SK-N-SH (cell line): ENCODE measurements around the gene SF3B6.

Source experiments
- CTCF ChIP-seq: fragments of 200-600 bp; sonication (generic); IDR thresholded peaks from 2 replicates; pipeline ENCODE4 v1.6.1; 2017; ENCODE audit warnings: antibody characterized with exemption, mild to moderate bottlenecking, moderate library complexity
- EP300 ChIP-seq, 2 experiments: IDR thresholded peaks; 2 replicates each; pipeline versions ENCODE4 v1.4.0 to v1.6.1; 2012; ENCODE audit warnings: borderline replicate concordance in 1 of 2, low read depth in 1 of 2, low read length in 1 of 2
- EZH2phosphoT487 ChIP-seq: fragments of 200-600 bp; sonication (generic); IDR thresholded peaks from 2 replicates; pipeline ENCODE4 v1.6.1; 2017; ENCODE audit warnings: low read depth, mixed run types, mild to moderate bottlenecking, antibody characterized with exemption, moderate library complexity, borderline replicate concordance
- MAX ChIP-seq: IDR thresholded peaks from 2 replicates; pipeline ENCODE4 v1.4.0; 2012; ENCODE audit warnings: low read depth
- POLR2AphosphoS5 ChIP-seq: IDR thresholded peaks from 2 replicates; pipeline ENCODE4 v1.6.1; 2012; ENCODE audit warnings: low read depth, low read length
- REST ChIP-seq: IDR thresholded peaks from 2 replicates; pipeline ENCODE4 v1.6.1; 2012; ENCODE audit warnings: mild to moderate bottlenecking, low read depth, low read length, moderate library complexity
- RFX5 ChIP-seq: IDR thresholded peaks from 2 replicates; pipeline ENCODE4 v1.6.1; 2012; ENCODE audit warnings: mild to moderate bottlenecking, improper control_type of control experiment, low read length
- TAF1 ChIP-seq: IDR thresholded peaks from 2 replicates; pipeline ENCODE4 v1.6.1; 2012; ENCODE audit warnings: low read depth, mild to moderate bottlenecking, low read length, moderate library complexity, borderline replicate concordance
- TCF12 ChIP-seq: IDR thresholded peaks from 2 replicates; pipeline ENCODE4 v1.4.0; 2012
- USF2 ChIP-seq: fragments of 150-350 bp; IDR thresholded peaks from 2 replicates; pipeline ENCODE4 v1.6.1; 2017; ENCODE audit warnings: antibody characterized with exemption, low read length, low read depth, borderline replicate concordance

- TF ChIP-seq CTCF (no peak), TAF1 (no peak), EZH2phosphoT487 (no peak), RFX5 (no peak), REST (no peak), TCF12 (no peak), EP300 (IDR thresholded peaks at IDR 0.05; ENCODE audit: borderline replicate concordance in 1 of 2, low read depth in 1 of 2, low read length in 1 of 2) (no peak), POLR2AphosphoS5 (no peak), MAX (no peak), USF2 (no peak)
Observed at GRCh38 chr2:24055750-24056149, 20.4 kb downstream of the SF3B6 start.
